Epithelial cell of proximal tubule (primary cell): ENCODE data around the gene WDR5B. TPM values are rescaled to one million over a fixed set of nuclear protein-coding genes. Genes with fewer than 3 reads are reported as not detected.
A peak's percentile ranks its signal among the peaks of the same experiment; 100 is the strongest.
"Not testable (repeated sequence)": the region's sequence is repeated elsewhere in the genome, so short reads cannot be mapped to it uniquely, and the experiment has no call there.

Experiments
- DNase-seq: peaks from one replicate; pipeline ENCODE4 v3.0.0-alpha.2; 2011; ENCODE audit warnings: low read depth
- H3K4me3 ChIP-seq: 2 replicates; pipeline ENCODE4 v1.5.1; 2011; ENCODE audit warnings: low read depth, mild to moderate bottlenecking, low read length
- total RNA-seq: library from RNA; depleted of rRNA; stranded (reverse); fragments of >200 nt; gene quantifications from 2 replicates; pipeline ENCODE4 v1.2.3, GENCODE V29; 2015
- TF ChIP-seq, protein P1 (sequence below): conservative IDR thresholded peaks from 2 replicates; pipeline ENCODE4 v1.5.1; 2012; ENCODE audit warnings: low read depth, mild to moderate bottlenecking, low read length

WDR5B gene
- total RNA-seq, 1 donor from 2014 or later, result 1.3 TPM

- no peak for DNase-seq
- H3K4me3 ChIP-seq, result no peak overlapping the region
- TF ChIP-seq, protein P1, sequence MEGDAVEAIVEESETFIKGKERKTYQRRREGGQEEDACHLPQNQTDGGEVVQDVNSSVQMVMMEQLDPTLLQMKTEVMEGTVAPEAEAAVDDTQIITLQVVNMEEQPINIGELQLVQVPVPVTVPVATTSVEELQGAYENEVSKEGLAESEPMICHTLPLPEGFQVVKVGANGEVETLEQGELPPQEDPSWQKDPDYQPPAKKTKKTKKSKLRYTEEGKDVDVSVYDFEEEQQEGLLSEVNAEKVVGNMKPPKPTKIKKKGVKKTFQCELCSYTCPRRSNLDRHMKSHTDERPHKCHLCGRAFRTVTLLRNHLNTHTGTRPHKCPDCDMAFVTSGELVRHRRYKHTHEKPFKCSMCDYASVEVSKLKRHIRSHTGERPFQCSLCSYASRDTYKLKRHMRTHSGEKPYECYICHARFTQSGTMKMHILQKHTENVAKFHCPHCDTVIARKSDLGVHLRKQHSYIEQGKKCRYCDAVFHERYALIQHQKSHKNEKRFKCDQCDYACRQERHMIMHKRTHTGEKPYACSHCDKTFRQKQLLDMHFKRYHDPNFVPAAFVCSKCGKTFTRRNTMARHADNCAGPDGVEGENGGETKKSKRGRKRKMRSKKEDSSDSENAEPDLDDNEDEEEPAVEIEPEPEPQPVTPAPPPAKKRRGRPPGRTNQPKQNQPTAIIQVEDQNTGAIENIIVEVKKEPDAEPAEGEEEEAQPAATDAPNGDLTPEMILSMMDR, result no peak
These were observed 41.8 kb downstream of the WDR5B start for GRCh38 chr3:122374034-122374433.

DNA sequence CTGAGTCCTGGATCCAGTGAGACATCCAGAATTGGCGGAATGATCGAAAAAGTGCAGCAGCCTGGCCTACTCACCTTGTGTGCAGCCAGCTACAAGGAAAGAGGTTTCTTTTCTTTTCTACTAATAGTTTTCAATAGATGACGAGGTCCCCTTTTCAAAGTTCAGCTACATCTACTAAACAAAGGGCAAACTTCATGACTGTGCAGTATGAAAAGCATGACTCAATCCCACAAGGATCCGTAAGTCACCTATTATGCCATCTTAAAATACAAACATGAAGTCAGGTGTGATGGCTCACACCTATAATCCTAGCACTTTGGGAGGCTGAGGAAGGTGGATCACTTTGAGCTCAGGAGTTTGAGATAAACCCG, 49.5 kb downstream of the WDR5B start:
- TF ChIP-seq, protein P1, result no peak
- no peak overlapping the region for H3K4me3 ChIP-seq
- no peak for DNase-seq

- DNase-seq, result peak; percentile 78
- not testable (repeated sequence) for H3K4me3 ChIP-seq
These were observed 50.1 kb downstream of the WDR5B start for GRCh38 chr3:122365582-122366378.

DNA sequence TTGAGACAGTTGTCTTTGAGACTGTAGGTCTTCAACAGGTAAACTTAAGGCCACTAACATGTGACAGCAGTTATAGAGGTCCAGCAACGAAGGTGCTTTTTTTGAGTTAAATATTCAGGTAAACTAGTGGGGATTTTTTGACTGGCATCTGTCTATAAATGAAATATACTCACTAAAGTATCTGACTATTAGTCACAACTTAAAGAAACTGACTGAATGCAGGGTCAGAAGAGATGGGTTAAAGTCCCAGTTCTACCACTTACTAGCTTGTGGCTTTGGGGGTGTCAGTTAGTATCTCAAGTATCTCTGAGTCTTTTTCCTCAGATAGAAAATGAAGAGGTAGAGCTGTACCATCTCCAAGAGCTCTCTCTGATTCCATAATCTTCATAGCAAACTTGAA, 50.8 kb downstream of the WDR5B start:
- DNase-seq, result no peak
- TF ChIP-seq, protein P1, result no peak
- no peak overlapping the region for H3K4me3 ChIP-seq

DNA sequence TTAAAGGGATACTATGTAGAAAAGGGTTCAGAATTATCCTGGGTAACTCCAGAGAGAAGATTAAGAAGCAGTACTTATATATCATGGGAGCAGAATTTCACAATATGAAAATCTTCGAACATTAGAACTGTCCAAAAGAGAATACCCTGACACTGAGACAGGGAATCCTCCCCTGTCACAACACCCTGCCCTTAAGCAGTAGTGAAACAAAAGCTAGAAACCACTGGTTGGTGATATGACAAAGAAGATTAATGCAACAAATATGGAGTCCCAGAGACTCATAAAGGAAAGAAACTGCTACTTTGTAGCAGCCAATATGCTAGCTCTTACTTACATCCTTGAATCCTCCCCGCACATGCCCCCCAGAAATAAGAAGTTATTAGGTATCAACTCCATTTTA, 51.4 kb downstream of the WDR5B start:
- no peak overlapping the region for H3K4me3 ChIP-seq
- DNase-seq, result no peak
- TF ChIP-seq, protein P1, result no peak

Other genes starting within 250 kb of the WDR5B start
- 0.06 TPM in 1 of 2 replicates, not detected in the other for gene CASR, start 232.4 kb downstream of the WDR5B start, total RNA-seq
- gene CSTA, start 90.8 kb downstream of the WDR5B start, total RNA-seq, result not detected in 2 replicates
- 40.7 and 43.2 TPM in 2 replicates for gene MIX23, start 32.8 kb downstream of the WDR5B start, total RNA-seq
- gene FAM162A, start 31.9 kb downstream of the WDR5B start, total RNA-seq, result 17.6 and 31.2 TPM in 2 replicates
- 14.8 and 17.9 TPM in 2 replicates for gene KPNA1, start 98.9 kb upstream of the WDR5B start, total RNA-seq
- gene PARP9, start 148.2 kb upstream of the WDR5B start, total RNA-seq, result 12.6 and 16.9 TPM in 2 replicates
- gene DTX3L, start 148.3 kb upstream of the WDR5B start, total RNA-seq, result 22.8 and 23.9 TPM in 2 replicates
- 0.07 TPM in 1 of 2 replicates, not detected in the other for gene PARP15, start 161.6 kb upstream of the WDR5B start, total RNA-seq